HG03432 (cell line): ENCODE results near the gene FAM111A.
"Not testable (repeated sequence)": the region's sequence is repeated elsewhere in the genome, so short reads cannot be mapped to it uniquely, and the experiment has no call there.

Experiments used
- ATAC-seq: cut with Tn5 transposase; IDR thresholded peaks from one replicate; pipeline ENCODE4 v1.9.1; 2021; ENCODE audit warnings: mild to moderate bottlenecking, moderate library complexity; ENCODE audit not compliant: unreplicated experiment

FAM111A gene

DNA sequence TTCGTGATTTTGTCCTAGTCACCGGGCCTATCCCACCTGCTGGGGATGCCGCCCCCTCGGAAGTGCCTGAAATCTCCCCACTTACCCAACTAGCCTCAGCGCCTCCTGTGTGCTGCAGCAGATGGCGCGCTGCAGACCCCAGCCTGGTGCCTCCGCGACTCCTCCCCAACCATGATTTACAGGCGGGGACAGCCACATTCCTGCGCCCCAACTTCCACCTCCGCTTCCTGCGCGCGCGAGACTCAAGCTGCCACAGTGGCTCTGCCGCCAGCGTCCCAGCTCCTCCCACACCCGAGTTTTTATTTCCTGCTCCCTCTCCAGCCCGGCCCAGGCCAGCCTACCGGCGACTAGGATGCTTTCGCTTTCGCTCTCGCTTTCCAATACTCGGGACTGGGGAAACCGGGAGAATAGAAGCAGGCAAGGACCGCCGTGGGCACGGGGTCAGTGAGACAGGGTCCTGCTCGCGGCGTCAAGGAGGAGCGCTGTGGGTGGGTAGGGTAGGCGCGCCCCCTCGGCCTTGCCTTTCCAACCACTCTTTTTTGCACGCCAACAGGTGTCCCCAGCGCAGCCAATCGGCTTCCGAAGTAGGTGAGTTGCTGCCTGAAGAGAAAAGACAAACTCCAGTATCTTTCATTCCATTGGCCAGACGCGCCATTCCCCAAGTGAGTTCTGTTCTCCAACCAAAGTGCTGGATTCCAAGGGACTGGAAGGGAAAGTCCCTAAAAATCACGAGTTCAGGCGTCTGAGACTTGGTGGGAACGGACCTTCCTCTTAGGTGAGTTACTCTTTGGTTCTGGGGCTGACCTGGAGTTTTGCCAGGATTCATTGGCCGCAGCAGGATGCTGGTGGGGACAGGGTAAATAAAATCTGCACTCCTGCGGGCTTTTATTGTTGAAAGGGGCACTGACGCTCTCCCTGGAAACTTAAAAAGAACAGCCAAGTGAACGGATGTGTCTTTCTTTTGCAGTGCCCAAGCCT lies at the start of gene FAM111A:
FAM111A (plus strand) TSS at position 327 of the 978 bp plus-strand sequence. CDS start 6,017 bp downstream, outside the sequence.
- peak; percentile 83 for ATAC-seq

DNA sequence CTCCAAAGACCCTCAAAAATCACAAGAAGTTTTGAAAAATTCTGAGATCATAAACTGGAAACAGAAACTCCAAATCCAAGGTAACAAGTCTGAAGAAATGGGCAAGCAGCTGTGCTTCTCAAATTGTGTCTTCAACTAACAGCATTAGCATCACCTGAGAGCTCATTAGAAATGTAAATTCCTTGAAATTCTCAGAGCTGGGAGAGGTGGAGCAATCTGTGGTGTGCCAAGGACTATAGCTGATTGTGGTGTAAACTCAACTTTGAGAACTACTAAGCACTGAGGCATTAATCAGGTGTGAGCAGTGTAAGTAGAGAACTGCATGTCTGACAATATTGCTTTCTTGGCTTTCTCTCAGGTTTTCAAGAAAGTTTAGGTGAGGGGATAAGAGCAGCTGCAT lies 49.1 kb upstream of the FAM111A start:
- not testable (repeated sequence) for ATAC-seq

DNA sequence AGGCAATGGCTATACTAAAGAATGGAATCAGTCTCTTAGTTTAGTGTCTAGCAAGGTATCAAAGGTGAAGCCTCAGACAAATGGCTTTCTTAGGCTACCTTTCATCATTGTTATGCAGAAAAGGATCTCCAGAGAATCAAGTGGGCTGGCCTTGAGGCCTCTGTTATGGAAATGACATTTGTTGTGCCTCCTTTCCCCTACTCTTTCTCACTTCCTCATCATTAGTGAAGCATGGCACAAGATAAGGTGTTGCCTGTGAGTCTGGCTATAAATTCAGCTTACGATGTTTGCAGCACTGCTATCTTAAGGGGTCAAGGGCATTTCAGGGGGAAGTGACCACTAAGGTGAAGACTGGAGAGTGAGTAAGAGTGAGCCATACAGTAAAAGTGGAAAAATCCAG lies 47.4 kb upstream of the FAM111A start:
- peak; percentile 76 for ATAC-seq

GRCh38 chr11:59095972-59096575 lies 46.6 kb upstream of the FAM111A start:
- not testable (repeated sequence) for ATAC-seq

DNA sequence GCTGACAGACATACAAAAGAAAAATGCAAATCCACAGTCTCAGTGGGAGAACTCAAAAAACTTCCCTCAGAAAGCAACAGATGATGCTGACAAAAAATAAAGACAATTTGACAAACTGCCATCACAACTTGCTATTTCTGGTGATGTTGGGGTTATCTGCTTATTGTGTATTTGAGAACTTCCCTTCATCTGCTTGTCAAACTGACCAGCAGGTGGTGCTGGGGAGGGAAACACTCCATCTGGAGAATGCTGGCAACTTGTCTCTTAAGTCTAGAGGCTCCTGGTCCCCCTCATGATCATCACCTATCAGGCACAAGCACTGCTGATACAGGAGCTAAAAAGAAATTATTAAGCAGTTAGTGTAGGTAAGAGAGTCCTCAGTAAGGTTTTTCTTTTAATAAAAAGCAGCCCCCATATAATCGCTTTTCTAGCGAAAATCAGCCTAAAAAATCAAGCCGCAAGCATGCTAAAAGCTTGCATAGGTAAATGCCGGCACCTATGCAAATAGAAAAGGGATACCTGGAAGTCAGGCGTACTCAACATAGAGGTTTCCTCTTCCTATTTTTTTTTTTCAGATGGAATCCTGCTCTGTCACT lies 45.4 kb upstream of the FAM111A start:
- ATAC-seq: peak; percentile 46

DNA sequence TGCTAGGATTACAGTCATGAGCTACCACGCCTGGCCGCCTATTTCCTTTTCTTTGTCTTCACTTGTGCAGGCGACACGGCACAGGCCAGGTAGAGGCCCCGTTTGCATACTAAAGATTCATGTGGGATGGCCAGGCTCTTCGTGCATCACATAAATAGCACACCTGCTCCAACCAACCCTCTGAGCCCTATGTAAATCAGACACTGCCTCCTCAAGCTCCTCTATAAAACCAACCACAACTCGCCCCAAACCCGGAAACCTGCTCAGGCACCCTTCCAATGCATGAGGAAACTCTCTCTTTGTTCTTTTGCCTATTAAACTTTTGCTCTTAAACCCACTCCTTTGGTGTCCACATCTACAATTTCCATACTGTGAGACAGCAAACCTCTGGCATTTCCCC lies 44.7 kb upstream of the FAM111A start:
- not testable (repeated sequence) for ATAC-seq

GRCh38 chr11:59102259-59102765 lies 40.3 kb upstream of the FAM111A start:
- ATAC-seq: peak; percentile 65

GRCh38 chr11:59106363-59107336 lies 36.0 kb upstream of the FAM111A start, which contains the start of gene FAM111B:
FAM111B (plus strand) TSS chr11:59107237; CDS start chr11:59109626, 2,389 bp downstream.
- peak; percentile 81 for ATAC-seq

DNA sequence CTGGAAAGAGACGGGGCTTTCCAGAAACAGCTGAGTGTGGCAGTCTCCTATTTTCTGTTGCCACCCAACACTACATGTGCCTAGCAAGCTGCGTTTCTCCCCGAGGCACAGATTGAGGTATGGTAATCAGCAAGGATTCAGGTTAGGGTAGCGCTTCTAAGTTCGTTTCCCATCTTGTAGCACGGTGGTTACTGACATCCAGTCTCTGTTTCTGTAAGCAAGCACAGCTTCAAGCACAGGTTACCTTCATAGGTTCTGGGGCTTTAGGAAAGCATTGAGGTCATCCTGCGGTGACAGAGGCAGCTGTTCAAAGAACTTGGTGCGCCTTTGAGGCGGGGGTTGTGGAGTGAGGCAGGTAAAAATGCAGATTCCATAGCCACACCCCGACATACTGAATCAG lies 34.9 kb upstream of the FAM111A start:
- peak; percentile 21 for ATAC-seq

- ATAC-seq: no peak
These were observed 30.2 kb upstream of the FAM111A start for GRCh38 chr11:59112494-59112893.

DNA sequence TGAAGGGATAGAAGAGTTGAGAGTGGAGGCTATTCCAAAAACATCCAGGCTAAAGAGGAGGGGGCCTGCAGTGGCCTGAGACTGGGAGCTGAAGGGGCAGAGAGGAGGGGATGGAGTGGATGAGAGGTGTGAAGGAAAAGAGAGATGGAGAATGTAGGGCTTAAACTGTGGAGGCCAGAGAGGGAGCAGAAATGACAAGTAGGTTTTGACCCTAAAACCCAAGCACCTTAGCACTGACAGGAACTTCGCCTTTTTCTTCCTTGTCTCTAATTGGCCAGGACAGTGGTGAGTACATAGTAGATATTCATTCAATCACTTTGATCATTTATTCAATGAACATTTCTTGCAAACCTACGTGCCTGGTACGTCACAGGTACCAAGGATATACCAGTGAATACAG lies 28.3 kb upstream of the FAM111A start:
- no peak for ATAC-seq

GRCh38 chr11:59115553-59115952 lies 27.1 kb upstream of the FAM111A start:
- ATAC-seq: no peak

- ATAC-seq: no peak
These were observed 24.9 kb upstream of the FAM111A start for GRCh38 chr11:59117774-59118173.

DNA sequence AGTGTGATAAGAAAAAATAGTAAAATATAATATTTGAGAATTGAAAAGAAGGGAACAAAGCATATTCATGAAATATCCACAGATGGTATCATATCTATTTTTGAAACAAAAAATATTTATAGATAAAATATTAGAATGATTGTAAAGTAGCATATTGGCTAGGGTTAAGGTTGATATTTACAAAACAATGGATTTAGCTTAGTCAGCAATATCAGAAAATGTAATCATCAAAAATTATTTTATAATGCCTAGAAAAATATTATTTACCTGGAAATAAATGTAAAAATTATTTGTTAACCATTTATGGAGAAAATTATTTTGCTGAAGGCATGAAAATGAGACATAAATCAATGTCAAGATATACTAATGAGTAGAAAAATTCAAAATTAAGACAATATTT lies 22.8 kb upstream of the FAM111A start:
- no peak for ATAC-seq

GRCh38 chr11:59135648-59136461 lies 6.8 kb upstream of the FAM111A start:
- peak; percentile 98 for ATAC-seq

- not testable (repeated sequence) for ATAC-seq
These were observed 6.1 kb upstream of the FAM111A start for GRCh38 chr11:59136551-59136950.

DNA sequence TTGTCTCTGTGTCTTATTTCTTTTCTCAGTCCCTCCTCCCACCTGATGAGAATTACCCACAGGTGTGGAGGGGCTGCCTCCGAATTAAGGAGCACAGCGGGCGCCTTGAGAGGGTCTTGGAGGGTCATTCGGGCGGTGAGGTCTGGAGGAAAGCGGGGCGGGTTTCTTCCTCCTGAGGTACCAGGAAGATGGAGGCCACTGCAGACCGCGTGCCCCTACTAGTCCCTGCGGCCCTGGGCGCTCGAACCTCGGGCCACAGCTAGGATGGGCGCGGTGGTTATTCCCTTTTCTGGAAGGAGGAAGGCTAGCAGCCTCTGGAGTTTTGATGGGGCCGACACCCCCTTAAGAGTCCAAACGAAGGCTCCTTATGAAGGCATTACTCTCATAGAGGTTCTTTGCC lies 5.5 kb upstream of the FAM111A start:
- no peak for ATAC-seq

GRCh38 chr11:59138643-59139042 lies 4.0 kb upstream of the FAM111A start:
- ATAC-seq: no peak

- no peak for ATAC-seq
These were observed 1.5 kb upstream of the FAM111A start for GRCh38 chr11:59141191-59141590.
